HEK293 (cell line): Measurements from ENCODE around the gene QRICH1.

ENCODE experiments used
- CTCF ChIA-PET: fragments of 350-600 bp; formaldehyde crosslinking; extraction: SDS; loops from one replicate; lab custom pipeline; 2021; ENCODE audit warnings: antibody characterized with exemption; lab: Yijun Ruan, JAX
- POLR2A ChIA-PET: fragments of 300-600 bp; formaldehyde crosslinking; extraction: SDS; loops from one replicate; lab custom pipeline; 2020; ENCODE audit warnings: antibody characterized with exemption, inconsistent platforms; lab: Yijun Ruan, JAX
- H3K27ac ChIP-seq: fragments of 200-500 bp; sonication (Bioruptor generic); 2 replicates; pipeline ENCODE4 v1.5.1; 2014; ENCODE audit warnings: low read depth, low read length, control low read depth, inconsistent platforms; ENCODE audit errors: extremely low read depth
- H3K36me3 ChIP-seq, 2 experiments: fragments of 200-500 bp in 1 of 2; sonication (Bioruptor generic) in 1 of 2; 1 replicate in 1 of 2; 2 replicates in 1 of 2; pipeline ENCODE4 v1.5.1; 2014 to 2017; ENCODE audit warnings: inconsistent platforms in 2 of 2, low read length in 2 of 2; ENCODE audit not compliant: control insufficient read depth in 2 of 2, insufficient read depth in 1 of 2
- H3K4me1 ChIP-seq: fragments of 200-500 bp; sonication (Bioruptor generic); 2 replicates; pipeline ENCODE4 v1.5.1; 2014; ENCODE audit warnings: mild to moderate bottlenecking, low read length, inconsistent platforms; ENCODE audit not compliant: control insufficient read depth, insufficient read depth
- H3K4me3 ChIP-seq: 2 replicates; pipeline ENCODE4 v1.5.1; 2011; ENCODE audit warnings: low read depth, mild to moderate bottlenecking, control low read depth, low read length, moderate library complexity
- H3K9me3 ChIP-seq: fragments of 200-500 bp; sonication (Bioruptor generic); 2 replicates; pipeline ENCODE4 v1.5.1; 2014; ENCODE audit warnings: low read depth, low read length, inconsistent platforms; ENCODE audit not compliant: control insufficient read depth, insufficient read depth
- HOXA7 ChIP-seq: sonication (generic); formaldehyde crosslinking; IDR thresholded peaks from 2 replicates; pipeline ENCODE4 v1.8.1; 2022; ENCODE audit warnings: missing genetic modification reagents, borderline replicate concordance
- HOXC10 ChIP-seq: sonication (generic); formaldehyde crosslinking; IDR thresholded peaks from 2 replicates; pipeline ENCODE4 v1.8.1; 2023; ENCODE audit warnings: mild to moderate bottlenecking, missing genetic modification reagents
- KLF7 ChIP-seq: fragments of 450-650 bp; formaldehyde crosslinking; IDR thresholded peaks from 2 replicates; pipeline ENCODE4 v1.5.1; 2016; ENCODE audit warnings: missing biosample characterization, missing genetic modification characterization, borderline replicate concordance
- MYNN ChIP-seq: fragments of 450-650 bp; formaldehyde crosslinking; IDR thresholded peaks from 2 replicates; pipeline ENCODE4 v1.5.1; 2016; ENCODE audit warnings: missing biosample characterization, missing genetic modification characterization, borderline replicate concordance
- MZF1 ChIP-seq: fragments of 450-650 bp; formaldehyde crosslinking; IDR thresholded peaks from 2 replicates; pipeline ENCODE4 v1.5.1; 2017; ENCODE audit warnings: missing biosample characterization, missing genetic modification characterization, borderline replicate concordance
- PBX3 ChIP-seq: sonication (generic); formaldehyde crosslinking; IDR thresholded peaks from 2 replicates; pipeline ENCODE4 v1.8.1; 2022; ENCODE audit warnings: mild to moderate bottlenecking, moderate library complexity, missing genetic modification reagents
- SCRT2 ChIP-seq: fragments of 450-650 bp; formaldehyde crosslinking; IDR thresholded peaks from 2 replicates; pipeline ENCODE4 v1.5.1; 2016; ENCODE audit warnings: missing biosample characterization, missing genetic modification characterization
- SETDB1 ChIP-seq: IDR thresholded peaks from one replicate; pipeline ENCODE4 v1.6.1; 2017; ENCODE audit warnings: mild to moderate bottlenecking, low read length, moderate library complexity, mixed read lengths; ENCODE audit not compliant: insufficient read length
- SP2 ChIP-seq: fragments of 450-650 bp; formaldehyde crosslinking; IDR thresholded peaks from 2 replicates; pipeline ENCODE4 v1.5.1; 2016; ENCODE audit warnings: missing biosample characterization, missing genetic modification characterization
- ZBTB17 ChIP-seq: fragments of 450-650 bp; formaldehyde crosslinking; IDR thresholded peaks from 2 replicates; pipeline ENCODE4 v1.5.1; 2016; ENCODE audit warnings: missing biosample characterization, missing genetic modification characterization
- ZBTB26 ChIP-seq: fragments of 450-650 bp; formaldehyde crosslinking; optimal IDR thresholded peaks from 2 replicates; pipeline ENCODE3; 2016; ENCODE audit warnings: missing biosample characterization, mild to moderate bottlenecking, missing genetic modification characterization
- ZBTB44 ChIP-seq: fragments of 450-650 bp; IDR thresholded peaks from 2 replicates; pipeline ENCODE4 v1.5.1; 2018; ENCODE audit warnings: missing biosample characterization, mild to moderate bottlenecking, missing genetic modification characterization
- ZBTB49 ChIP-seq: fragments of 450-650 bp; formaldehyde crosslinking; IDR thresholded peaks from 2 replicates; pipeline ENCODE4 v1.5.1; 2016; ENCODE audit warnings: missing biosample characterization, missing genetic modification characterization, low read depth
- ZBTB7A ChIP-seq: fragments of 450-650 bp; formaldehyde crosslinking; IDR thresholded peaks from 2 replicates; pipeline ENCODE4 v1.5.1; 2016; ENCODE audit warnings: low read depth, missing biosample characterization, missing genetic modification characterization
- ZFHX2 ChIP-seq: fragments of 450-650 bp; formaldehyde crosslinking; conservative IDR thresholded peaks from 2 replicates; pipeline ENCODE4 v1.5.1; 2016; ENCODE audit warnings: missing biosample characterization, missing genetic modification characterization
- ZIC2 ChIP-seq: fragments of 450-650 bp; formaldehyde crosslinking; IDR thresholded peaks from 2 replicates; pipeline ENCODE4 v1.5.1; 2016; ENCODE audit warnings: missing biosample characterization, missing genetic modification characterization
- ZNF114 ChIP-seq: fragments of 450-650 bp; formaldehyde crosslinking; IDR thresholded peaks from 2 replicates; pipeline ENCODE4 v1.5.0; 2017; ENCODE audit warnings: missing biosample characterization, missing genetic modification characterization
- ZNF174 ChIP-seq: fragments of 450-650 bp; formaldehyde crosslinking; IDR thresholded peaks from 2 replicates; pipeline ENCODE4 v1.5.0; 2017; ENCODE audit warnings: missing biosample characterization, mild to moderate bottlenecking, missing genetic modification characterization
- ZNF2 ChIP-seq: fragments of 450-650 bp; formaldehyde crosslinking; IDR thresholded peaks from 2 replicates; pipeline ENCODE4 v1.5.1; 2016; ENCODE audit warnings: missing biosample characterization, missing genetic modification characterization
- ZNF341 ChIP-seq: fragments of 450-650 bp; formaldehyde crosslinking; IDR thresholded peaks from 2 replicates; pipeline ENCODE4; 2016; ENCODE audit warnings: low read depth, missing biosample characterization, missing genetic modification characterization
- ZNF514 ChIP-seq: fragments of 450-650 bp; formaldehyde crosslinking; IDR thresholded peaks from 2 replicates; pipeline ENCODE4 v1.5.1; 2016; ENCODE audit warnings: missing biosample characterization, missing genetic modification characterization
- ZNF600 ChIP-seq: fragments of 450-650 bp; formaldehyde crosslinking; IDR thresholded peaks from 2 replicates; pipeline ENCODE4 v1.5.1; 2016; ENCODE audit warnings: missing biosample characterization, missing genetic modification characterization
- ZNF610 ChIP-seq: fragments of 450-650 bp; formaldehyde crosslinking; IDR thresholded peaks from 2 replicates; pipeline ENCODE4 v1.5.1; 2016; ENCODE audit warnings: missing biosample characterization, missing genetic modification characterization, borderline replicate concordance
- ZNF624 ChIP-seq: fragments of 450-650 bp; formaldehyde crosslinking; IDR thresholded peaks from 2 replicates; pipeline ENCODE4 v1.5.1; 2017; ENCODE audit warnings: missing biosample characterization, missing genetic modification characterization
- ZNF660 ChIP-seq: fragments of 450-650 bp; IDR thresholded peaks from 2 replicates; pipeline ENCODE4 v1.5.1; 2018; ENCODE audit warnings: missing biosample characterization, mild to moderate bottlenecking, missing genetic modification characterization
- ZNF692 ChIP-seq: fragments of 450-650 bp; formaldehyde crosslinking; IDR thresholded peaks from 2 replicates; pipeline ENCODE4 v1.5.1; 2016; ENCODE audit warnings: missing biosample characterization, missing genetic modification characterization
- ZNF777 ChIP-seq: fragments of 450-650 bp; formaldehyde crosslinking; IDR thresholded peaks from 2 replicates; pipeline ENCODE4 v1.5.1; 2017; ENCODE audit warnings: missing biosample characterization, missing genetic modification characterization, borderline replicate concordance
- ZNF785 ChIP-seq: fragments of 450-650 bp; formaldehyde crosslinking; IDR thresholded peaks from 2 replicates; pipeline ENCODE4 v1.5.1; 2016; ENCODE audit warnings: missing biosample characterization, missing genetic modification characterization

Gene QRICH1

GRCh38 chr3:48999085-48999858 is 94.6 kb downstream of the QRICH1 start (continued):
- TF ChIP-seq ZNF692, result 0 out of 2 replicates have a peak, but pooled peaks have one; percentile 43
- TF ChIP-seq KLF7 (tag by site-specific recombination), result no peak
- TF ChIP-seq PBX3 (CRISPR knock-in tag), result no peak
- TF ChIP-seq HOXA7 (CRISPR knock-in tag), result no peak
- peak; percentile 99 for TF ChIP-seq ZIC2
- no peak for TF ChIP-seq ZNF777
- TF ChIP-seq ZBTB49 (tag by site-specific recombination), result no peak
- no peak for TF ChIP-seq ZNF2 (tag by site-specific recombination)
- TF ChIP-seq ZBTB7A (tag by site-specific recombination), result no peak
- no peak for TF ChIP-seq SETDB1
- no peak for TF ChIP-seq ZNF624 (tag by site-specific recombination)
- TF ChIP-seq, all 188 proteins: peak for 7

GRCh38 chr3:48997714-48998637 is 95.9 kb downstream of the QRICH1 start:
- Histone ChIP-seq H3K27ac (no peak overlapping the region), H3K4me1 (peaks cover 13% of the 10 kb centered on the region), H3K9me3 (no peaks in the 10 kb centered on the region), H3K36me3 (peaks cover 0 to 17% of the 10 kb centered on the region in 2 experiments; a peak in 2 of 3 replicates), H3K4me3 (no peak overlapping the region)
- ChIA-PET CTCF (interaction anchor here (0.7 kb wide), 1 partner anchor 20 kb away, joined by 3 read pairs; the partner anchor contains the start of gene DALRD3), POLR2A (interaction anchor here (5.6 kb wide), 1 partner anchor 9 kb away, joined by 34 read pairs; the partner anchor contains the start of gene WDR6)
- TF ChIP-seq SP2 (no peak), ZNF600 (tag by site-specific recombination) (peak; percentile 79), ZBTB17 (peak; percentile 44), ZFHX2 (tag by site-specific recombination) (peak; percentile 41), ZNF785 (tag by site-specific recombination) (no peak), ZNF514 (tag by site-specific recombination) (no peak), SCRT2 (no peak), MYNN (peak; percentile 97), ZNF341 (tag by site-specific recombination) (peak; percentile 40; the same call in 1 of the 2 replicates), HOXC10 (CRISPR knock-in tag) (no peak), ZBTB44 (tag by site-specific recombination) (0 out of 2 replicates have a peak, but pooled peaks have one; percentile 58), ZNF174 (tag by site-specific recombination) (no peak), ZNF114 (tag by site-specific recombination) (no peak), ZNF610 (no peak), ZBTB26 (tag by site-specific recombination) (no peak), MZF1 (tag by site-specific recombination) (no peak), ZNF660 (no peak)
